Endothelial cell of umbilical vein (primary cell): ENCODE results near the gene ATP5PB. TPM values are rescaled to one million over a fixed set of nuclear protein-coding genes. Genes with fewer than 3 reads are reported as not detected.

ENCODE experiments used
- BruUV-seq: library from RNA; stranded (reverse); fragments of 400-500 nt; replicated peaks from 2 replicates; lab custom pipeline; 2021; lab: Mats Ljungman, UMichigan
- CTCF ChIA-PET: fragments of 300-600, 350-600 bp; sonication (Branson Sonifier 250); formaldehyde crosslinking; loops from one replicate; lab custom pipeline; 2021; ENCODE audit warnings: antibody characterized with exemption, inconsistent platforms; lab: Charles Lee
- POLR2A ChIA-PET: fragments of 300-600, 350-600 bp; sonication (Branson Sonifier 250); formaldehyde crosslinking; loops from one replicate; lab custom pipeline; 2021; ENCODE audit warnings: antibody characterized with exemption, inconsistent platforms; lab: Charles Lee
- DNase-seq: peaks from one replicate; pipeline ENCODE4 v3.0.0-alpha.2; 2011; ENCODE audit warnings: low read depth, low spot score
- FAIRE-seq: peaks from 2 replicates; lab custom pipeline; 2011; peaks lifted over from hg19 to GRCh38; lab: Jason Lieb, UNC
- H2AFZ ChIP-seq: 2 replicates; pipeline ENCODE4 v1.6.0; 2012; ENCODE audit warnings: low read depth, low read length, control low read depth, inconsistent platforms
- H3K27ac ChIP-seq: 2 replicates; pipeline ENCODE4 v1.5.1; 2011; ENCODE audit warnings: low read depth, mild to moderate bottlenecking, control low read depth, low read length, moderate library complexity; ENCODE audit not compliant: insufficient read depth
- H3K27me3 ChIP-seq, 2 experiments: 2 replicates each; pipeline versions ENCODE4 v1.6.0 to v1.6.1; 2011; ENCODE audit warnings: low read length in 2 of 2, mixed read lengths in 1 of 2; ENCODE audit not compliant: control insufficient read depth in 2 of 2, insufficient read depth in 2 of 2
- H3K36me3 ChIP-seq, 2 experiments: 2 replicates in 1 of 2; 3 replicates in 1 of 2; pipeline ENCODE4 v1.5.1; 2011; ENCODE audit warnings: low read length in 2 of 2, mild to moderate bottlenecking in 1 of 2, moderate library complexity in 1 of 2; ENCODE audit not compliant: control insufficient read depth in 2 of 2, insufficient read depth in 2 of 2; ENCODE audit errors: extremely low read depth in 1 of 2
- H3K4me1 ChIP-seq: 3 replicates; pipeline ENCODE4 v1.5.1; 2011; ENCODE audit warnings: mild to moderate bottlenecking, low read length; ENCODE audit not compliant: control insufficient read depth, insufficient read depth; ENCODE audit errors: extremely low read depth
- H3K4me2 ChIP-seq: 2 replicates; pipeline ENCODE4 v1.6.1; 2011; ENCODE audit warnings: low read length, control low read depth, mixed read lengths; ENCODE audit not compliant: insufficient read depth
- H3K4me3 ChIP-seq, 3 experiments: fragments of 200-600 bp in 1 of 3; sonication (generic), shearing (Covaris generic) in 1 of 3; replicated peaks in 1 of 3; 2 replicates each; pipeline ENCODE4 v1.5.1; 2011 to 2016; ENCODE audit warnings: control low read depth in 3 of 3, low read length in 3 of 3, mild to moderate bottlenecking in 2 of 3, inconsistent platforms in 1 of 3, low read depth in 1 of 3, moderate library complexity in 1 of 3; ENCODE audit not compliant: insufficient read depth in 1 of 3
- H3K79me2 ChIP-seq: 2 replicates; pipeline ENCODE4 v1.6.0; 2012; ENCODE audit warnings: low read length, inconsistent platforms; ENCODE audit not compliant: control insufficient read depth, insufficient read depth
- H3K9ac ChIP-seq: replicated peaks from 2 replicates; pipeline ENCODE3; 2011; ENCODE audit warnings: low read length, control low read depth; ENCODE audit not compliant: insufficient read depth; ENCODE audit errors: extremely low read depth
- H3K9me1 ChIP-seq: replicated peaks from 3 replicates; pipeline ENCODE4 v1.6.0; 2011; ENCODE audit warnings: mild to moderate bottlenecking, low read length; ENCODE audit not compliant: control insufficient read depth, insufficient read depth; ENCODE audit errors: extremely low read depth
- H3K9me3 ChIP-seq: replicated peaks from 2 replicates; pipeline ENCODE4 v1.5.1; 2012; ENCODE audit warnings: low read length, inconsistent platforms; ENCODE audit not compliant: control insufficient read depth, insufficient read depth
- H4K20me1 ChIP-seq: replicated peaks from 2 replicates; pipeline ENCODE3; 2011; ENCODE audit warnings: mild to moderate bottlenecking, low read length; ENCODE audit not compliant: control insufficient read depth, insufficient read depth; ENCODE audit errors: extremely low read depth
- CTCF ChIP-seq, 2 donors: IDR thresholded peaks; 1 replicate in 1 of 2; 2 replicates in 1 of 2; pipeline ENCODE4 v1.5.1; 2011; ENCODE audit warnings: low read length in 2 of 2, mild to moderate bottlenecking in 2 of 2, moderate library complexity in 2 of 2, control low read depth in 1 of 2, inconsistent platforms in 1 of 2, low read depth in 1 of 2; ENCODE audit not compliant: insufficient read depth in 1 of 2; ENCODE audit errors: extremely low read depth in 1 of 2
- EZH2 ChIP-seq: IDR thresholded peaks from 2 replicates; pipeline ENCODE4 v1.6.1; 2012; ENCODE audit warnings: borderline replicate concordance, low read depth, mild to moderate bottlenecking, moderate library complexity, low read length, inconsistent platforms; ENCODE audit not compliant: severe bottlenecking
- FOS ChIP-seq: IDR thresholded peaks from 2 replicates; pipeline ENCODE4 v1.6.1; 2011; ENCODE audit warnings: mild to moderate bottlenecking, low read length, moderate library complexity, borderline replicate concordance; ENCODE audit not compliant: insufficient read depth
- GATA2 ChIP-seq: IDR thresholded peaks from 2 replicates; pipeline ENCODE4 v1.7.0; 2011; ENCODE audit warnings: low read depth, mild to moderate bottlenecking, moderate library complexity, mixed read lengths, low read length; ENCODE audit not compliant: insufficient read length, insufficient read depth
- JUN ChIP-seq: IDR thresholded peaks from 2 replicates; pipeline ENCODE4 v1.6.1; 2011; ENCODE audit warnings: borderline replicate concordance, low read depth; ENCODE audit not compliant: insufficient read length, insufficient read depth
- MAX ChIP-seq: IDR thresholded peaks from 2 replicates; pipeline ENCODE4 v1.6.1; 2011; ENCODE audit not compliant: insufficient read depth, insufficient read length
- MYC ChIP-seq: IDR thresholded peaks from one replicate; pipeline ENCODE4 v1.6.1; 2011; ENCODE audit warnings: mild to moderate bottlenecking, low read depth, low read length
- POLR2A ChIP-seq: IDR thresholded peaks from 2 replicates; pipeline ENCODE4 v1.6.1; 2012; ENCODE audit warnings: low read depth, mild to moderate bottlenecking, control low read depth, low read length
- POLR2AphosphoS5 ChIP-seq: IDR thresholded peaks from 2 replicates; pipeline ENCODE4 v1.6.1; 2012; ENCODE audit warnings: low read depth, mild to moderate bottlenecking, control low read depth, low read length, moderate library complexity; ENCODE audit not compliant: insufficient read depth
- dilution Hi-C: fragments of 300-500 bp; cut with MboI; formaldehyde crosslinking; loops from one replicate; pipeline ENCODE4 v1.15.0; 2019; ENCODE audit warnings: low sequenced_read_pairs; ENCODE audit not compliant: extremely low pct_ligation_motif_present
- intact Hi-C: fragments of 100-400 bp; cut with micrococcal nuclease; formaldehyde crosslinking; loops from one replicate; pipeline ENCODE4 v1.10.0; 2022
- polyA plus RNA-seq, 4 experiments: library from polyadenylated mRNA; depleted of rRNA in 3 of 4; stranded (reverse) in 3 of 4; unstranded in 1 of 4; fragments of >200 nt; gene quantifications; 2 replicates each; pipeline versions ENCODE4 v1.2.1 to v1.2.3, GENCODE V29; 2011 to 2012; ENCODE audit warnings: missing spikeins in 1 of 4
- total RNA-seq: library from RNA; stranded (reverse); gene quantifications from 2 replicates; pipeline ENCODE4 v1.2.3, GENCODE V29; 2021

Gene ATP5PB
- total and polyA plus RNA-seq, 2 donors (not counting 3 experiments of a cell fraction or from before 2014, with no cell fraction given): 231 to 244 TPM

GRCh38 chr1:111491070-111491469 is 41.8 kb downstream of the ATP5PB start:
- POLR2A ChIA-PET: no interaction called here
- Histone ChIP-seq H3K27ac (no peak overlapping the region), H3K9me3 (no peaks in the 10 kb centered on the region), H2AFZ (no peak overlapping the region), H3K79me2 (no peaks in the 10 kb centered on the region), H3K4me2 (no peak overlapping the region), H3K4me1 (no peaks in the 10 kb centered on the region), H3K4me3 (no peak overlapping the region), H3K27me3 (peaks cover 20 to 21% of the 10 kb centered on the region in 2 experiments), H3K9me1 (no peaks in the 10 kb centered on the region), H4K20me1 (no peaks in the 10 kb centered on the region), H3K36me3 (no peaks in the 10 kb centered on the region), H3K9ac (no peak overlapping the region)
- CTCF ChIA-PET: interaction anchor here (1.0 to 2.2 kb wide), 5 partner anchors 8 to 256 kb away, joined by 3 to 11 read pairs (median 5); no protein-coding TSS in a partner anchor
- no peak for TF ChIP-seq POLR2AphosphoS5
- no peak for TF ChIP-seq POLR2A
- no peak for TF ChIP-seq GATA2
- TF ChIP-seq JUN: no peak
- TF ChIP-seq CTCF (IDR thresholded peaks at IDR 0.05; ENCODE audit: extremely low read depth in 1 of 2, insufficient read depth in 1 of 2, low read depth in 1 of 2, low read length in 2 of 2): no peak
- TF ChIP-seq FOS: no peak
- TF ChIP-seq MAX: no peak
- TF ChIP-seq EZH2: no peak
- TF ChIP-seq MYC: no peak
- no TSS peak for BruUV-seq
- dilution Hi-C loops (no loop called here), intact Hi-C loops (no loop called here)
- DNase-seq: no peak
- no peak for FAIRE-seq
